K562 (cell line): ENCODE results near the gene SERPINE1. TPM values are rescaled to one million over a fixed set of nuclear protein-coding genes. Genes with fewer than 3 reads are reported as not detected.
A peak's percentile ranks its signal among the peaks of the same experiment; 100 is the strongest.

Experiments
- CBX3 ChIP-seq, 2 experiments: IDR thresholded peaks; 1 replicate in 1 of 2; 2 replicates in 1 of 2; pipeline ENCODE4 v1.6.1; 2012; ENCODE audit warnings: inconsistent platforms in 2 of 2, low read length in 2 of 2, borderline replicate concordance in 1 of 2, control low read depth in 1 of 2
- FOXP4 ChIP-seq: sonication (generic); formaldehyde crosslinking; IDR thresholded peaks from 2 replicates; pipeline ENCODE4 v1.8.0; 2022; ENCODE audit warnings: mild to moderate bottlenecking, missing genetic modification reagents, borderline replicate concordance
- KLF16 ChIP-seq: IDR thresholded peaks from 2 replicates; pipeline ENCODE4 v1.6.1; 2016; ENCODE audit warnings: antibody characterized with exemption
- LARP7 ChIP-seq: fragments of 450-650 bp; IDR thresholded peaks from 2 replicates; pipeline ENCODE4 v1.6.1; 2016
- USF2 ChIP-seq: sonication (generic); formaldehyde crosslinking; IDR thresholded peaks from 2 replicates; pipeline ENCODE4 v1.5.0; 2020; ENCODE audit warnings: missing genetic modification reagents
- ZFP30 ChIP-seq: fragments of 250-450 bp; sonication (Bioruptor Pico); IDR thresholded peaks from 2 replicates; pipeline ENCODE4 v1.8.0; 2022; ENCODE audit warnings: moderate library complexity, mild to moderate bottlenecking, inconsistent platforms, borderline replicate concordance
- ZNF239 ChIP-seq: fragments of 250-450 bp; sonication (Bioruptor Pico); IDR thresholded peaks from 2 replicates; pipeline ENCODE4 v1.4.0; 2020; ENCODE audit warnings: mild to moderate bottlenecking
- ZNF583 ChIP-seq: fragments of 250-450 bp; sonication (Bioruptor Pico); IDR thresholded peaks from 2 replicates; pipeline ENCODE4 v1.4.0; 2020
- ZNF780A ChIP-seq: fragments of 250-450 bp; sonication (Bioruptor Pico); IDR thresholded peaks from 2 replicates; pipeline ENCODE4 v1.5.0; 2021; ENCODE audit warnings: mild to moderate bottlenecking
- polyA plus RNA-seq, 8 experiments: library from polyadenylated mRNA; depleted of rRNA in 4 of 8; stranded (reverse) in 5 of 8; unstranded in 3 of 8; fragments of >200 nt; fragmentation: Nextera tagmentation in 2 of 8; fragmentation: Illumina TruSeq in 1 of 8; extraction: Ambion mirVana in 2 of 8; extraction: Trizol in 1 of 8; gene quantifications; 2 replicates each; pipeline versions ENCODE4 v1.2.1 to v1.2.3, GENCODE V29; 2011 to 2014; ENCODE audit warnings: inconsistent platforms in 1 of 8, missing spikeins in 1 of 8
- total RNA-seq, 7 experiments: library from RNA; depleted of rRNA in 6 of 7; stranded (reverse); fragments of >200 nt in 6 of 7; fragmentation: Illumina TruSeq in 2 of 7; extraction: Trizol in 2 of 7; gene quantifications; 2 replicates each; pipeline versions ENCODE4 v1.2.1 to v1.2.3, GENCODE V29; 2011 to 2021; ENCODE audit warnings: low replicate concordance in 1 of 7
- TF ChIP-seq, protein P1 (sequence below): fragments of 250-450 bp; sonication (Bioruptor Pico); IDR thresholded peaks from 2 replicates; pipeline ENCODE4 v1.4.0; 2020; ENCODE audit warnings: mild to moderate bottlenecking, moderate library complexity, borderline replicate concordance
- TF ChIP-seq, protein P2 (sequence below), 3 experiments: fragments of 200-800 bp in 1 of 3; fragments of 250-450 bp in 1 of 3; fragments of 450-650 bp in 1 of 3; sonication (Bioruptor Pico) in 1 of 3; sonication (Bioruptor generic) in 1 of 3; formaldehyde crosslinking in 1 of 3; IDR thresholded peaks; 2 replicates each; pipeline versions ENCODE4 v1.6.1 to v1.8.0; 2016 to 2022; ENCODE audit warnings: mild to moderate bottlenecking in 2 of 3, missing genetic modification characterization in 2 of 3, missing compliant biosample characterization in 1 of 3, moderate library complexity in 1 of 3
- TF ChIP-seq, protein P3 (sequence below): fragments of 200-400 bp; formaldehyde crosslinking; IDR thresholded peaks from 2 replicates; pipeline ENCODE4 v1.6.1; 2017; ENCODE audit warnings: mild to moderate bottlenecking, low read depth, low read length, moderate library complexity

Gene SERPINE1
- total and polyA plus RNA-seq, 9 of the 15 experiments (the other 6 are each of a cell fraction or from before 2014, with no cell fraction given) = 0.22 to 4.8 (median 0.91) TPM

GRCh38 chr7:101077303-101078086 is 49.4 kb upstream of the SERPINE1 start (continued):
- TF ChIP-seq, protein P1, sequence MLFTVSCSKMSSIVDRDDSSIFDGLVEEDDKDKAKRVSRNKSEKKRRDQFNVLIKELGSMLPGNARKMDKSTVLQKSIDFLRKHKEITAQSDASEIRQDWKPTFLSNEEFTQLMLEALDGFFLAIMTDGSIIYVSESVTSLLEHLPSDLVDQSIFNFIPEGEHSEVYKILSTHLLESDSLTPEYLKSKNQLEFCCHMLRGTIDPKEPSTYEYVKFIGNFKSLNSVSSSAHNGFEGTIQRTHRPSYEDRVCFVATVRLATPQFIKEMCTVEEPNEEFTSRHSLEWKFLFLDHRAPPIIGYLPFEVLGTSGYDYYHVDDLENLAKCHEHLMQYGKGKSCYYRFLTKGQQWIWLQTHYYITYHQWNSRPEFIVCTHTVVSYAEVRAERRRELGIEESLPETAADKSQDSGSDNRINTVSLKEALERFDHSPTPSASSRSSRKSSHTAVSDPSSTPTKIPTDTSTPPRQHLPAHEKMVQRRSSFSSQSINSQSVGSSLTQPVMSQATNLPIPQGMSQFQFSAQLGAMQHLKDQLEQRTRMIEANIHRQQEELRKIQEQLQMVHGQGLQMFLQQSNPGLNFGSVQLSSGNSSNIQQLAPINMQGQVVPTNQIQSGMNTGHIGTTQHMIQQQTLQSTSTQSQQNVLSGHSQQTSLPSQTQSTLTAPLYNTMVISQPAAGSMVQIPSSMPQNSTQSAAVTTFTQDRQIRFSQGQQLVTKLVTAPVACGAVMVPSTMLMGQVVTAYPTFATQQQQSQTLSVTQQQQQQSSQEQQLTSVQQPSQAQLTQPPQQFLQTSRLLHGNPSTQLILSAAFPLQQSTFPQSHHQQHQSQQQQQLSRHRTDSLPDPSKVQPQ (CRISPR knock-in tag) = no peak
- TF ChIP-seq FOXP4 (CRISPR knock-in tag) = no peak
- no peak for TF ChIP-seq CBX3 (IDR thresholded peaks at IDR 0.05; ENCODE audit: borderline replicate concordance in 1 of 2, low read length in 2 of 2)
- TF ChIP-seq ZNF583 (CRISPR knock-in tag) = no peak
- 0 out of 2 replicates have a peak, but pooled peaks have one; percentile 19 for TF ChIP-seq KLF16
- TF ChIP-seq ZNF239 = no peak
- TF ChIP-seq, protein P2, sequence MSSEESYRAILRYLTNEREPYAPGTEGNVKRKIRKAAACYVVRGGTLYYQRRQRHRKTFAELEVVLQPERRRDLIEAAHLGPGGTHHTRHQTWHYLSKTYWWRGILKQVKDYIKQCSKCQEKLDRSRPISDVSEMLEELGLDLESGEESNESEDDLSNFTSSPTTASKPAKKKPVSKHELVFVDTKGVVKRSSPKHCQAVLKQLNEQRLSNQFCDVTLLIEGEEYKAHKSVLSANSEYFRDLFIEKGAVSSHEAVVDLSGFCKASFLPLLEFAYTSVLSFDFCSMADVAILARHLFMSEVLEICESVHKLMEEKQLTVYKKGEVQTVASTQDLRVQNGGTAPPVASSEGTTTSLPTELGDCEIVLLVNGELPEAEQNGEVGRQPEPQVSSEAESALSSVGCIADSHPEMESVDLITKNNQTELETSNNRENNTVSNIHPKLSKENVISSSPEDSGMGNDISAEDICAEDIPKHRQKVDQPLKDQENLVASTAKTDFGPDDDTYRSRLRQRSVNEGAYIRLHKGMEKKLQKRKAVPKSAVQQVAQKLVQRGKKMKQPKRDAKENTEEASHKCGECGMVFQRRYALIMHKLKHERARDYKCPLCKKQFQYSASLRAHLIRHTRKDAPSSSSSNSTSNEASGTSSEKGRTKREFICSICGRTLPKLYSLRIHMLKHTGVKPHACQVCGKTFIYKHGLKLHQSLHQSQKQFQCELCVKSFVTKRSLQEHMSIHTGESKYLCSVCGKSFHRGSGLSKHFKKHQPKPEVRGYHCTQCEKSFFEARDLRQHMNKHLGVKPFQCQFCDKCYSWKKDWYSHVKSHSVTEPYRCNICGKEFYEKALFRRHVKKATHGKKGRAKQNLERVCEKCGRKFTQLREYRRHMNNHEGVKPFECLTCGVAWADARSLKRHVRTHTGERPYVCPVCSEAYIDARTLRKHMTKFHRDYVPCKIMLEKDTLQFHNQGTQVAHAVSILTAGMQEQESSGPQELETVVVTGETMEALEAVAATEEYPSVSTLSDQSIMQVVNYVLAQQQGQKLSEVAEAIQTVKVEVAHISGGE (CRISPR knock-in tag; IDR thresholded peaks at IDR 0.05) = no peak
- TF ChIP-seq USF2 = no peak
- no peak for TF ChIP-seq ZFP30 (CRISPR knock-in tag)
- no peak; the same call in 1 of the 2 replicates for TF ChIP-seq LARP7
- TF ChIP-seq, protein P3, sequence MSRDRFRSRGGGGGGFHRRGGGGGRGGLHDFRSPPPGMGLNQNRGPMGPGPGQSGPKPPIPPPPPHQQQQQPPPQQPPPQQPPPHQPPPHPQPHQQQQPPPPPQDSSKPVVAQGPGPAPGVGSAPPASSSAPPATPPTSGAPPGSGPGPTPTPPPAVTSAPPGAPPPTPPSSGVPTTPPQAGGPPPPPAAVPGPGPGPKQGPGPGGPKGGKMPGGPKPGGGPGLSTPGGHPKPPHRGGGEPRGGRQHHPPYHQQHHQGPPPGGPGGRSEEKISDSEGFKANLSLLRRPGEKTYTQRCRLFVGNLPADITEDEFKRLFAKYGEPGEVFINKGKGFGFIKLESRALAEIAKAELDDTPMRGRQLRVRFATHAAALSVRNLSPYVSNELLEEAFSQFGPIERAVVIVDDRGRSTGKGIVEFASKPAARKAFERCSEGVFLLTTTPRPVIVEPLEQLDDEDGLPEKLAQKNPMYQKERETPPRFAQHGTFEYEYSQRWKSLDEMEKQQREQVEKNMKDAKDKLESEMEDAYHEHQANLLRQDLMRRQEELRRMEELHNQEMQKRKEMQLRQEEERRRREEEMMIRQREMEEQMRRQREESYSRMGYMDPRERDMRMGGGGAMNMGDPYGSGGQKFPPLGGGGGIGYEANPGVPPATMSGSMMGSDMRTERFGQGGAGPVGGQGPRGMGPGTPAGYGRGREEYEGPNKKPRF = no peak
- no peak for TF ChIP-seq ZNF780A (CRISPR knock-in tag)
